Measurements from ENCODE around the gene TTC28. TPM values are rescaled to one million over a fixed set of nuclear protein-coding genes. Genes with fewer than 3 reads are reported as not detected.
A peak's percentile ranks its signal among the peaks of the same experiment; 100 is the strongest.

TTC28 gene
- total RNA-seq, 1 donor from 2014 or later: 16.4 TPM

GRCh38 chr22:27993201-27993635 is 686.4 kb downstream of the TTC28 start:
- H3K27me3 ChIP-seq (ENCODE audit: low read depth): no peaks in the 10 kb centered on the region
- no peak for TF ChIP-seq CTCF (IDR thresholded peaks at IDR 0.05; ENCODE audit: borderline replicate concordance)
- no peaks in the 10 kb centered on the region for H3K9me3 ChIP-seq (replicated peaks)
- intact Hi-C loops (cut with micrococcal nuclease): no loop called here
- peaks cover 37% of the 10 kb centered on the region for H3K4me1 ChIP-seq
- no peak overlapping the region for H3K27ac ChIP-seq (replicated peaks)
- H3K36me3 ChIP-seq: peaks cover 40% of the 10 kb centered on the region
- no peak for DNase-seq
- no peak overlapping the region for H3K4me3 ChIP-seq

- TF ChIP-seq CTCF (IDR thresholded peaks at IDR 0.05; ENCODE audit: borderline replicate concordance): no peak
These were observed 687.1 kb downstream of the TTC28 start for GRCh38 chr22:27992294-27993165.

GRCh38 chr22:27991586-27992293 is 687.9 kb downstream of the TTC28 start:
- H3K9me3 ChIP-seq (replicated peaks): no peaks in the 10 kb centered on the region
- no peaks in the 10 kb centered on the region for H3K27me3 ChIP-seq (ENCODE audit: low read depth)
- intact Hi-C loops (cut with micrococcal nuclease): no loop called here
- H3K27ac ChIP-seq (replicated peaks): peak overlapping the region; percentile 76
- H3K4me3 ChIP-seq: peak overlapping the region; percentile 20
- peaks cover 34% of the 10 kb centered on the region for H3K36me3 ChIP-seq
- DNase-seq: no peak
- no peak for TF ChIP-seq CTCF (IDR thresholded peaks at IDR 0.05; ENCODE audit: borderline replicate concordance)
- H3K4me1 ChIP-seq: peaks cover 42% of the 10 kb centered on the region

More at GRCh38 chr22:27992294-27993165, 687.1 kb downstream of the TTC28 start:
- H3K36me3 ChIP-seq: peaks cover 34% of the 10 kb centered on the region
- DNase-seq: no peak
- peaks cover 37% of the 10 kb centered on the region for H3K4me1 ChIP-seq
- H3K4me3 ChIP-seq: no peak overlapping the region
- peak overlapping the region; percentile 76 for H3K27ac ChIP-seq (replicated peaks)
- H3K9me3 ChIP-seq (replicated peaks): no peaks in the 10 kb centered on the region
- intact Hi-C loops (cut with micrococcal nuclease): no loop called here
- H3K27me3 ChIP-seq (ENCODE audit: low read depth): no peaks in the 10 kb centered on the region

- no peaks in the 10 kb centered on the region for H3K27me3 ChIP-seq (ENCODE audit: low read depth)
- peaks cover 42% of the 10 kb centered on the region for H3K4me1 ChIP-seq
- peak; percentile 70 for TF ChIP-seq CTCF (IDR thresholded peaks at IDR 0.05; ENCODE audit: borderline replicate concordance)
- no peaks in the 10 kb centered on the region for H3K9me3 ChIP-seq (replicated peaks)
- intact Hi-C loops (cut with micrococcal nuclease): no loop called here
- peak; percentile 81 for DNase-seq
- H3K27ac ChIP-seq (replicated peaks): peak overlapping the region; percentile 76
- H3K36me3 ChIP-seq: peaks cover 34% of the 10 kb centered on the region
- peak overlapping the region; percentile 20 for H3K4me3 ChIP-seq
These were observed 688.8 kb downstream of the TTC28 start for GRCh38 chr22:27990879-27991278.

- peak overlapping the region; percentile 76 for H3K27ac ChIP-seq (replicated peaks)
- H3K36me3 ChIP-seq: peaks cover 34% of the 10 kb centered on the region
- TF ChIP-seq CTCF (IDR thresholded peaks at IDR 0.05; ENCODE audit: borderline replicate concordance): no peak
- no peaks in the 10 kb centered on the region for H3K27me3 ChIP-seq (ENCODE audit: low read depth)
- H3K4me3 ChIP-seq: peak overlapping the region; percentile 20
- H3K9me3 ChIP-seq (replicated peaks): no peaks in the 10 kb centered on the region
- DNase-seq: no peak
- peaks cover 47% of the 10 kb centered on the region for H3K4me1 ChIP-seq
- intact Hi-C loops (cut with micrococcal nuclease): no loop called here
These were observed 689.2 kb downstream of the TTC28 start for GRCh38 chr22:27990451-27990840.

Data from left ventricle myocardium inferior (tissue), 1 donor.